AG09309 (cell line): ENCODE data around the gene CCDC172.

Source experiments
- DNase-seq: peaks from one replicate; pipeline ENCODE4 v3.0.0-alpha.2; 2010; ENCODE audit warnings: low read depth
- H3K4me3 ChIP-seq: 2 replicates; pipeline ENCODE4 v1.5.1; 2011; ENCODE audit warnings: mild to moderate bottlenecking, low read depth, low read length, moderate library complexity; ENCODE audit not compliant: control insufficient read depth
- CTCF ChIP-seq: IDR thresholded peaks from 2 replicates; pipeline ENCODE4 v1.5.1; 2011; ENCODE audit warnings: mild to moderate bottlenecking, low read depth, low read length, inconsistent platforms; ENCODE audit not compliant: insufficient read depth, control insufficient read depth; ENCODE audit errors: missing control alignments

Gene CCDC172

DNA sequence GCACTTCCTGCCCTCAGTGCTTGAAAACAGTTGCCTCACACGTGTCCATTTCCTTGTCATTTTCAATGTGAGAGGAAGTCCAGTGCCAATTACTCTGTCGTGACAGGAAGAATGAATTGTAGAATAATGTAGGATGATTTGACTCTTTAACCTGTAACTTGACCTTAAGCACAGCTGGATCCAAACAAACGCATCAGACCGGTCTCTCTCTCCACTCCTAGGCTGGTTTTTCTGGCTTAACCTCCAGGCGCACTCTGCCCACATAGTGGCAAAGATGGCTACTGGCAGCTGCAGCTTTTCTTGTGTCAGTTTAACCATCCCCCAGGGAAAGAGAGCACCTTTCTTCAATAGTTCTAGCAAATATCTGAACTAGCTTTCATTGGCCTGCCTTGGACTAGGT is 74.0 kb downstream of the CCDC172 start:
- H3K4me3 ChIP-seq, result no peak overlapping the region
- no peak for DNase-seq
- TF ChIP-seq CTCF, result no peak

GRCh38 chr10:116402858-116403257 is 78.6 kb downstream of the CCDC172 start:
- H3K4me3 ChIP-seq, result no peak overlapping the region
- DNase-seq, result no peak
- no peak for TF ChIP-seq CTCF

GRCh38 chr10:116403740-116404250 is 79.5 kb downstream of the CCDC172 start:
- DNase-seq, result no peak
- no peak for TF ChIP-seq CTCF

DNA sequence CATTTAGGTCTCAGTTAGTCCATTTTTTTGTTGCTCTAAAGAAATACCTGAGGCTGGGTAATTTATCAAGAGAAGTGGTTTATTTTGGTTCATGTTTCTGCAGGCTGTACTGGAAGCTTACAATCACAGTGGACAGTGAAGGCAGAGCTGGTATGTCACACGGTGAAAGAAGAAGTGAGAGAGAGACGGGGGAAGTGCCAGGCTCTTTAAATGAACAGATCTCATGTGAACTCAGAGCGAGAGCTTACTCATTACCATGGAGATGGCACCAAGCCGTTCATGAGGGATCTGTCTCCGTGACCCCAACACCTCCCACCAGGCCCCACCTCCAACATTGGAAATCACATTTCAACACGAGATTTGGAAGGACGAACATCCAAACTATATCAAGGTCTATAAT is 84.5 kb downstream of the CCDC172 start:
- no peak overlapping the region for H3K4me3 ChIP-seq
- DNase-seq, result no peak
- TF ChIP-seq CTCF, result no peak

More at GRCh38 chr10:116403740-116404250, 79.5 kb downstream of the CCDC172 start:
- no peak overlapping the region for H3K4me3 ChIP-seq

GRCh38 chr10:116410351-116410750 is 86.1 kb downstream of the CCDC172 start:
- H3K4me3 ChIP-seq, result no peak overlapping the region
- no peak for DNase-seq
- TF ChIP-seq CTCF, result no peak

GRCh38 chr10:116417821-116418220 is 93.6 kb downstream of the CCDC172 start:
- no peak for DNase-seq
- H3K4me3 ChIP-seq, result no peak overlapping the region
- no peak for TF ChIP-seq CTCF

DNA sequence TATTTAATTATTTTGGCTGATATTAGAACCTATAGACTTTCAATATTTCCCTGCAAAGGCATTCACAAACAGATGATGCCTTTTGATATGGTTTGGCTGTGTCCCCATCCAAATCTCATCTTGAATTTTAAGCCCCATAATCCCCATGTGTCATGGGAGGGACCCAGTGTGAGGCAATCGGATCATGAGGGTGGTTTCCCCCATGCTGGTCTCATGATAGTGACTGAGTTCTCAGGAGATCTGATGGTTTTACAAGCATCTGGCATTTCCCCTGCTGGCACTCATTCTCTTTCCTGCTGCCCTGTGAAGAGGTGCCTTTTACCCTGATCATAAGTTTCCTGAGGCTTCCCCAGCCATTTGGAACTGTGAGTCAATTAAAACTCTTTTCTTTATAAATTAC is 94.1 kb downstream of the CCDC172 start:
- no peak overlapping the region for H3K4me3 ChIP-seq
- no peak for DNase-seq
- no peak for TF ChIP-seq CTCF
